ENCODE results near the gene PPFIA3.

The PPFIA3 gene

DNA sequence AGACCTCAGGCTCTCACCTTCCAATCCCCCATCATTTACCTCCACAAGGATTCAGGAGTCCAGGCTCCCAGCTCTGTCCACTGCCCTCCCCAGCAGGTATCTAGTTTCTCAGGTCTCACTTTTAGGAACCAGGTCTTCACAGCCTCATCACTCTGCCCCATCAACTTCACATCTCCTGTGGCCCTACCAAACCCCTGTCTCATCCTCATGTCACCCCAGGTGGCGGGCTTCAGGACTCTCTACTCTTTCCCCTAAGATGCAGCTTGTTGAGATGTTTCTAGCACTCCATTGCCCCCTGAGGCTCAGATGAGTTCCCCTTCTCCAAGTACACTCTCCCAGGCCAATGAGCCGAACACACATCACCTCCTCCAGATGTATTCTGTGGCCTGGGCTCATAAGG lies 1.5 kb downstream of the PPFIA3 start:
- TF ChIP-seq, protein P1, sequence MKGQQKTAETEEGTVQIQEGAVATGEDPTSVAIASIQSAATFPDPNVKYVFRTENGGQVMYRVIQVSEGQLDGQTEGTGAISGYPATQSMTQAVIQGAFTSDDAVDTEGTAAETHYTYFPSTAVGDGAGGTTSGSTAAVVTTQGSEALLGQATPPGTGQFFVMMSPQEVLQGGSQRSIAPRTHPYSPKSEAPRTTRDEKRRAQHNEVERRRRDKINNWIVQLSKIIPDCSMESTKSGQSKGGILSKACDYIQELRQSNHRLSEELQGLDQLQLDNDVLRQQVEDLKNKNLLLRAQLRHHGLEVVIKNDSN (IDR thresholded peaks at IDR 0.05), result no peak
- TF ChIP-seq YY1 (IDR thresholded peaks at IDR 0.05; ENCODE audit: low read depth) (no peak), NFIC (IDR thresholded peaks at IDR 0.05) (no peak), TCF12 (IDR thresholded peaks at IDR 0.05; ENCODE audit: low read depth) (no peak), EP300 (IDR thresholded peaks at IDR 0.05; ENCODE audit: borderline replicate concordance) (no peak), TAF1 (IDR thresholded peaks at IDR 0.05; ENCODE audit: low read depth) (no peak), TEAD4 (IDR thresholded peaks at IDR 0.05) (no peak), FOXM1 (IDR thresholded peaks at IDR 0.05; ENCODE audit: borderline replicate concordance, low read depth) (no peak), EGR1 (IDR thresholded peaks at IDR 0.05) (no peak), RAD21 (IDR thresholded peaks at IDR 0.05; ENCODE audit: low read depth) (no peak), CREB1 (IDR thresholded peaks at IDR 0.05; ENCODE audit: low read depth) (no peak), ZBTB7A (IDR thresholded peaks at IDR 0.05; ENCODE audit: low read depth) (no peak), CEBPB (IDR thresholded peaks at IDR 0.05) (no peak)
- TF ChIP-seq, protein P2, sequence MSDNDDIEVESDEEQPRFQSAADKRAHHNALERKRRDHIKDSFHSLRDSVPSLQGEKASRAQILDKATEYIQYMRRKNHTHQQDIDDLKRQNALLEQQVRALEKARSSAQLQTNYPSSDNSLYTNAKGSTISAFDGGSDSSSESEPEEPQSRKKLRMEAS (IDR thresholded peaks at IDR 0.05), result no peak
- TF ChIP-seq, protein P3, sequence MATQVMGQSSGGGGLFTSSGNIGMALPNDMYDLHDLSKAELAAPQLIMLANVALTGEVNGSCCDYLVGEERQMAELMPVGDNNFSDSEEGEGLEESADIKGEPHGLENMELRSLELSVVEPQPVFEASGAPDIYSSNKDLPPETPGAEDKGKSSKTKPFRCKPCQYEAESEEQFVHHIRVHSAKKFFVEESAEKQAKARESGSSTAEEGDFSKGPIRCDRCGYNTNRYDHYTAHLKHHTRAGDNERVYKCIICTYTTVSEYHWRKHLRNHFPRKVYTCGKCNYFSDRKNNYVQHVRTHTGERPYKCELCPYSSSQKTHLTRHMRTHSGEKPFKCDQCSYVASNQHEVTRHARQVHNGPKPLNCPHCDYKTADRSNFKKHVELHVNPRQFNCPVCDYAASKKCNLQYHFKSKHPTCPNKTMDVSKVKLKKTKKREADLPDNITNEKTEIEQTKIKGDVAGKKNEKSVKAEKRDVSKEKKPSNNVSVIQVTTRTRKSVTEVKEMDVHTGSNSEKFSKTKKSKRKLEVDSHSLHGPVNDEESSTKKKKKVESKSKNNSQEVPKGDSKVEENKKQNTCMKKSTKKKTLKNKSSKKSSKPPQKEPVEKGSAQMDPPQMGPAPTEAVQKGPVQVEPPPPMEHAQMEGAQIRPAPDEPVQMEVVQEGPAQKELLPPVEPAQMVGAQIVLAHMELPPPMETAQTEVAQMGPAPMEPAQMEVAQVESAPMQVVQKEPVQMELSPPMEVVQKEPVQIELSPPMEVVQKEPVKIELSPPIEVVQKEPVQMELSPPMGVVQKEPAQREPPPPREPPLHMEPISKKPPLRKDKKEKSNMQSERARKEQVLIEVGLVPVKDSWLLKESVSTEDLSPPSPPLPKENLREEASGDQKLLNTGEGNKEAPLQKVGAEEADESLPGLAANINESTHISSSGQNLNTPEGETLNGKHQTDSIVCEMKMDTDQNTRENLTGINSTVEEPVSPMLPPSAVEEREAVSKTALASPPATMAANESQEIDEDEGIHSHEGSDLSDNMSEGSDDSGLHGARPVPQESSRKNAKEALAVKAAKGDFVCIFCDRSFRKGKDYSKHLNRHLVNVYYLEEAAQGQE (IDR thresholded peaks at IDR 0.05; ENCODE audit: low read depth), result no peak

DNA sequence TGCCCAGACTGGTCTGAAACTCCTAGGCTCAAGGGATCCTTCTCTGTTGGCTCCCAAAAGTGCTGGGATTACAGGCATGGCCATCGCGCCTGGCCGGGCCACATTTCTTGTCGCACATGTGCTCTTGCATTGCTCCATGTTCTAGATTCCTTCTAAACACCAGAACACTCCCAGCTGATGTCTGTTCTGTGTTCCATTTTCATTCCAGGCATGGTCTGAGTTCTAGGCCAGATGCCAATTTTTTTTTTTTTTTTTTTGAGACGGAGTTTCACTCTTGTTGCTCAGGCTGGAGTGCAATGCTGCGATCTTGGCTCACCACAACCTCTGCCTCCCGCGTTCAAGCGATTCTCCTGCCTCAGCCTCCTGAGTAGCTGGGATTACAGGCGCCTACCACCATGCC lies 2.5 kb downstream of the PPFIA3 start:
- TF ChIP-seq NFIC (IDR thresholded peaks at IDR 0.05), result 0 out of 2 replicates have a peak, but pooled peaks have one; percentile 17

DNA sequence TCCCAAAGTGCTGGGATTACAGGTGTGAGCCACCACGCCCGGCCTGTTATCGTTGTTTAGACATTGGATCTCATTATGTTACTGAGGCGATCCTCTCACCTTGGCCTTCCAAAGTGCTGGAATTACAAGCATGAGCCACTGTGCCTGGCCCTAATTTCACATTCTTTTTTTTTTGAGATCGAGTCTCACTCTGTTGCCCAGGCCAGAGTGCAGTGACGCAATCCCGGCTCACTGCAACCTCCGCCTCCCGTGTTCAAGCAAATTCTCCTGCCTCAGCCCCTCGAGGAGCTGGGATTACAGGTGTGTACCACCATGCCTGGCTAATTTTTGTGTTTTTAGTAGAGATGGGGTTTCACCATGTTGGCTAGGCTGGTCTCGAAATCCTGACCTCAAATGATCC lies 3.9 kb downstream of the PPFIA3 start:
- 0 out of 2 replicates have a peak, but pooled peaks have one; percentile 13 for TF ChIP-seq CEBPB (IDR thresholded peaks at IDR 0.05)

DNA sequence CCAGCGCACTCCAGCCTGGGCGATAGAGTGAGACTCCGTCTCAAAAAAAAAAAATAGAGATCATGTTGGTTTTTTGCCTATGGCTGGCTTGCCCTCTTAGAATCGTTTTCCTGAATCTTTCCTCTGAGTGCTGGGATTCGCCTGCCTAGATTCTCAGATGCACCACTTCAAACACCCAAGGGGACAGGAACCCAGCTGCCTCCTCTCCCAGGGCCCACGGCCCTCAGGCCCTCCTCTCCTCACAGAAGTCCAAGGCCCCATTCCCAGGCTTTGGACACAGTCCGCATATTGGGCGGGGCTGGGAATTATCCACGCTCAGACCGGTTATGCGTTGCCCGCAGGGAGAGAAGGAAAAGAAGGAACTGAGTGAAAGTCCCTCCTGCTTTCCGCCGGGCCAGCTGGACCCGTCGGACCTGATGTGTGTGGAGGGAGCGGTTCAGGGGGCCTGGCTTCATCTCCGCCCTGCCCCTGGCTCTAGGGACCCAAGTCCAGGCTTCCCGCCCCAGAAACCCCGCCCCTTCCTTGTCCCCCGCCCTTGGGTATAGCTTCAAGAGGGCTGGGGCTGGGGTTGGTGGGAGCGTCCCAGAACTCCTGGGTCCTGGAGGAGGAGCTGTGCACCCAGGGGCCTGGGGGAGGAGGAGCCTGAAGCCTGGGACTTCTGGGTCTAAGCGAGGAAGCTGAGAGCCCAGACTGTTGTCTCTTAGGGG lies 5.8 kb downstream of the PPFIA3 start:
- TF ChIP-seq CREB1 (IDR thresholded peaks at IDR 0.05; ENCODE audit: low read depth) (no peak), NFIC (IDR thresholded peaks at IDR 0.05) (no peak), EGR1 (IDR thresholded peaks at IDR 0.05) (no peak), TCF12 (IDR thresholded peaks at IDR 0.05; ENCODE audit: low read depth) (no peak), FOXM1 (IDR thresholded peaks at IDR 0.05; ENCODE audit: borderline replicate concordance, low read depth) (no peak), ZBTB7A (IDR thresholded peaks at IDR 0.05; ENCODE audit: low read depth) (0 out of 2 replicates have a peak, but pooled peaks have one; percentile 53), RAD21 (IDR thresholded peaks at IDR 0.05; ENCODE audit: low read depth) (0 out of 2 replicates have a peak, but pooled peaks have one; percentile 6), YY1 (IDR thresholded peaks at IDR 0.05; ENCODE audit: low read depth) (no peak)

DNA sequence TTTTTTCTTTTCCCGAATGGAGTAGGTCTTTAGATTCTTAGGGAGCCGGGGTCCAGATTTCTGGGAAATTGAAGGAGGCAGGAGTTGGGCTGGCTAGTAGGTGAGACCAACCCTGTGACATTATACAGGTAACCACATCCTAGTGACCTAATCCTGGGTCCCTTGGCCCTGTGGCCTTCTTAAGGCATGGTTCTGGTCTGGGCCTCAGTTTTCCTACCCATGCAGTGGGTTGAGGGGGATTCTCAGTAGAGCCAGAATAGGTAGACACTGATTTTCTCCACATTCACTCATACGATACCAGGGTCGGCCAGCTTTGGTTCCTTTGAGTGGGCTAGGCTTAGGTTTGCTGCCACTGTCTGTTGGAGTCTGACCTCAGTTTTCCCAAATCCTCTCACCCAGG lies 7.2 kb downstream of the PPFIA3 start:
- TF ChIP-seq, protein P3 (IDR thresholded peaks at IDR 0.05; ENCODE audit: low read depth), result no peak
- TF ChIP-seq EP300 (IDR thresholded peaks at IDR 0.05; ENCODE audit: borderline replicate concordance), result no peak
- no peak for TF ChIP-seq YY1 (IDR thresholded peaks at IDR 0.05; ENCODE audit: low read depth)
- no peak for TF ChIP-seq CREB1 (IDR thresholded peaks at IDR 0.05; ENCODE audit: low read depth)
- no peak for TF ChIP-seq RAD21 (IDR thresholded peaks at IDR 0.05; ENCODE audit: low read depth)
- TF ChIP-seq, protein P2 (IDR thresholded peaks at IDR 0.05), result no peak
- TF ChIP-seq TCF12 (IDR thresholded peaks at IDR 0.05; ENCODE audit: low read depth), result no peak
- TF ChIP-seq FOXM1 (IDR thresholded peaks at IDR 0.05; ENCODE audit: borderline replicate concordance, low read depth), result no peak
- TF ChIP-seq, protein P1 (IDR thresholded peaks at IDR 0.05), result no peak
- no peak for TF ChIP-seq ZBTB7A (IDR thresholded peaks at IDR 0.05; ENCODE audit: low read depth)
- no peak for TF ChIP-seq EGR1 (IDR thresholded peaks at IDR 0.05)
- TF ChIP-seq TAF1 (IDR thresholded peaks at IDR 0.05; ENCODE audit: low read depth), result no peak
- no peak for TF ChIP-seq TEAD4 (IDR thresholded peaks at IDR 0.05)
- no peak for TF ChIP-seq NFIC (IDR thresholded peaks at IDR 0.05)
- no peak for TF ChIP-seq CEBPB (IDR thresholded peaks at IDR 0.05)
